K562 (cell line): ENCODE results near the gene ZNRF3. TPM values are rescaled to one million over a fixed set of nuclear protein-coding genes. Genes with fewer than 3 reads are reported as not detected.

Experiments used
- ATAC-seq: fragments of 200-7000 bp; cut with Tn5 transposase; 3 replicates; pipeline ENCODE4 v1.9.1; 2020; ENCODE audit warnings: moderate library complexity
- BruUV-seq: library from RNA; stranded (reverse); fragments of 400-500 nt; replicated peaks from 2 replicates; lab custom pipeline; 2021; lab: Mats Ljungman, UMichigan
- CTCF ChIA-PET: fragments of 300-600 bp; formaldehyde crosslinking; extraction: SDS; loops from one replicate; lab custom pipeline; 2021; ENCODE audit warnings: low intra/inter-chr PET ratio; lab: Yijun Ruan, JAX
- POLR2A ChIA-PET: fragments of 300-600, 350-650 bp; sonication (Branson Sonifier 250); formaldehyde crosslinking; extraction: SDS; loops from one replicate; lab custom pipeline; 2021; ENCODE audit warnings: antibody characterized with exemption, inconsistent platforms; lab: Yijun Ruan, JAX
- DNase-seq, 4 experiments: peaks; one replicate each; pipeline versions ENCODE4 v3.0.0 to v3.0.0-alpha.2; 2011 to 2018; ENCODE audit warnings: low spot score in 3 of 4, mixed read lengths in 3 of 4; ENCODE audit errors: extremely low read depth in 1 of 4
- FAIRE-seq: peaks from 2 replicates; lab custom pipeline; 2011; peaks lifted over from hg19 to GRCh38; lab: Jason Lieb, UNC
- H2AFZ ChIP-seq: 2 replicates; pipeline ENCODE4 v1.6.0; 2011; ENCODE audit warnings: low read depth, low read length, control low read depth, inconsistent platforms
- H3K27ac ChIP-seq: fragments of 200-600 bp; 3 replicates; pipeline ENCODE4 v1.8.0; 2011; ENCODE audit warnings: low read depth, mild to moderate bottlenecking, control low read depth, inconsistent platforms, low read length, moderate library complexity, mixed read lengths; ENCODE audit errors: extremely low read depth
- H3K27me3 ChIP-seq, 2 experiments: fragments of 300-600 bp in 1 of 2; 2 replicates in 1 of 2; 3 replicates in 1 of 2; pipeline versions ENCODE4 v1.6.0 to v1.8.0; 2011; ENCODE audit warnings: inconsistent platforms in 2 of 2, low read length in 2 of 2, mild to moderate bottlenecking in 1 of 2, mixed read lengths in 1 of 2, moderate library complexity in 1 of 2; ENCODE audit not compliant: control insufficient read depth in 2 of 2, insufficient read depth in 2 of 2
- H3K36me3 ChIP-seq: fragments of 300-600 bp; 3 replicates; pipeline ENCODE4 v1.8.0; 2011; ENCODE audit warnings: mild to moderate bottlenecking, low read length, inconsistent platforms; ENCODE audit not compliant: control insufficient read depth, insufficient read depth
- H3K4me1 ChIP-seq, 2 experiments: fragments of 200-600 bp in 1 of 2; replicated peaks in 1 of 2; 2 replicates in 1 of 2; 3 replicates in 1 of 2; pipeline versions ENCODE4 v1.5.1 to v1.8.0; 2011; ENCODE audit warnings: inconsistent platforms in 2 of 2, low read length in 2 of 2, mild to moderate bottlenecking in 1 of 2, mixed read lengths in 1 of 2, moderate library complexity in 1 of 2; ENCODE audit not compliant: control insufficient read depth in 2 of 2, insufficient read depth in 2 of 2
- H3K4me2 ChIP-seq: 2 replicates; pipeline ENCODE4 v1.6.1; 2011; ENCODE audit warnings: low read length, control low read depth, inconsistent platforms, mixed read lengths; ENCODE audit not compliant: insufficient read depth
- H3K4me3 ChIP-seq: fragments of 200-600 bp; sonication (generic), shearing (Covaris generic); 2 replicates; pipeline ENCODE4 v1.5.1; 2016; ENCODE audit warnings: control low read depth, inconsistent platforms
- H3K79me2 ChIP-seq: fragments of 200-600 bp; 3 replicates; pipeline ENCODE4 v1.8.0; 2011; ENCODE audit warnings: low read length, inconsistent platforms; ENCODE audit not compliant: control insufficient read depth, insufficient read depth
- H3K9ac ChIP-seq, 2 experiments: 2 replicates each; pipeline versions ENCODE4 v1.6.0 to v1.6.1; 2011; ENCODE audit warnings: low read depth in 2 of 2, low read length in 2 of 2, control low read depth in 1 of 2, inconsistent platforms in 1 of 2, mild to moderate bottlenecking in 1 of 2, mixed read lengths in 1 of 2; ENCODE audit not compliant: insufficient read depth in 1 of 2
- H3K9me1 ChIP-seq: one replicate; pipeline ENCODE4 v1.6.0; 2011; ENCODE audit warnings: inconsistent platforms, mild to moderate bottlenecking, low read length, moderate library complexity; ENCODE audit not compliant: control insufficient read depth, insufficient read depth
- H3K9me3 ChIP-seq: replicated peaks from 2 replicates; pipeline ENCODE4 v1.5.1; 2011; ENCODE audit warnings: low read depth, low read length, inconsistent platforms; ENCODE audit not compliant: control insufficient read depth, insufficient read depth
- H4K20me1 ChIP-seq: replicated peaks from 2 replicates; pipeline ENCODE4 v1.6.1; 2011; ENCODE audit warnings: low read length, inconsistent platforms, mixed read lengths; ENCODE audit not compliant: control insufficient read depth, insufficient read depth
- CCAR2 ChIP-seq: fragments of 200-400 bp; formaldehyde crosslinking; IDR thresholded peaks from 2 replicates; pipeline ENCODE4 v1.6.1; 2017; ENCODE audit warnings: mild to moderate bottlenecking, low read depth, low read length
- KAT7 ChIP-seq: sonication (generic); formaldehyde crosslinking; IDR thresholded peaks from 2 replicates; pipeline ENCODE4 v1.8.0; 2022; ENCODE audit warnings: missing genetic modification reagents, mild to moderate bottlenecking, borderline replicate concordance
- TGIF2 ChIP-seq: sonication (generic); formaldehyde crosslinking; IDR thresholded peaks from 2 replicates; pipeline ENCODE4 v1.8.1; 2022; ENCODE audit warnings: mild to moderate bottlenecking, missing genetic modification reagents, moderate library complexity
- ZNF436 ChIP-seq: fragments of 250-450, 450-650 bp; sonication (Bioruptor Pico); formaldehyde crosslinking; IDR thresholded peaks from 2 replicates; pipeline ENCODE4 v1.7.0; 2020; ENCODE audit warnings: mild to moderate bottlenecking
- WGBS: fragments of 100-300 bp; shearing (Covaris generic); methylation state at CpG from one replicate; pipeline ENCODE4 v1.1.6; 2016; ENCODE audit warnings: low coverage, mixed read lengths; ENCODE audit not compliant: insufficient coverage; ENCODE audit errors: missing lambda C conversion rate; 5-methylcytosine and 5-hydroxymethylcytosine counted together
- in situ Hi-C: fragments of 300-500 bp; cut with MboI; formaldehyde crosslinking; loops from 4 replicates; pipeline ENCODE4 v1.15.0; 2018; ENCODE audit warnings: inconsistent platforms, mixed read lengths
- intact Hi-C: fragments of 100-400 bp; cut with micrococcal nuclease; formaldehyde crosslinking; loops from 2 replicates; pipeline ENCODE4 v1.14.2; 2022
- polyA plus RNA-seq, 8 experiments: library from polyadenylated mRNA; depleted of rRNA in 4 of 8; stranded (reverse) in 5 of 8; unstranded in 3 of 8; fragments of >200 nt; fragmentation: Nextera tagmentation in 2 of 8; fragmentation: Illumina TruSeq in 1 of 8; extraction: Ambion mirVana in 2 of 8; extraction: Trizol in 1 of 8; gene quantifications; 2 replicates each; pipeline versions ENCODE4 v1.2.1 to v1.2.3, GENCODE V29; 2011 to 2014; ENCODE audit warnings: inconsistent platforms in 1 of 8, missing spikeins in 1 of 8
- total RNA-seq, 7 experiments: library from RNA; depleted of rRNA in 6 of 7; stranded (reverse); fragments of >200 nt in 6 of 7; fragmentation: Illumina TruSeq in 2 of 7; extraction: Trizol in 2 of 7; gene quantifications; 2 replicates each; pipeline versions ENCODE4 v1.2.1 to v1.2.3, GENCODE V29; 2011 to 2021; ENCODE audit warnings: low replicate concordance in 1 of 7

Gene ZNRF3
- total and polyA plus RNA-seq, 9 of the 15 experiments (the other 6 are each of a cell fraction or from before 2014, with no cell fraction given) = 0.41 to 5.9 (median 1.7) TPM

DNA sequence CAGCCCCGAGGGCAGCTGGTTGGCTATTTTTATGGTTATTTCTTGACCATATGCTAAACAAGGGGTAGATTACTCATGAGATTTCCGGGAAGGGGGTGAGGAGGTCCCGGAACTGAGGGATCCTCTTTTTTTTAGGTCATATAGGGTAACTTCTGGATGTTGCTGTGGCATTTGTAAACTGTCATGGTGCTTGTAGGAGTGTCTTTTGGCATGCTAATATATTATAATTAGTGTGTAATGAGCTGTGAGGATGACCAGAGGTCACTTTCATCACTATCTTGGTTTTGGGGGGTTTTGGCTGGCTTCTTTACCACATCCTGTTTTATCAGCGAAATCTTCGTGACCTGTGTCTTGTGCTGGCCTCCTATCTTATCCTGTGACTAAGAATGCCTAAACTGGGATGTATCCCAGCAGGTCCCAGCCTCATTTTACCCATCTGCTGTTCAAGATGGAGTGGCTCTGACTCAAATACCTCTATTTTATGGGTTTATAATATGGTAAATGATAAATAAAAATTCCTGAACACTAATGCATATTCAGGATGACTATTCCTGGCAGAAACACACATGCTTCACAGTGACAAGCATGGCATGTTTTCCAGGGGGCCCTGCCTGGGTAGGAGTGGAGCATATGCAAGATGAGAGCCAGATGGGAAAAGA, 200.7 kb downstream of the ZNRF3 start (continued):
- TF ChIP-seq CCAR2 (no peak), ZNF436 (CRISPR knock-in tag) (no peak), KAT7 (CRISPR knock-in tag) (no peak)
- TF ChIP-seq, all 486 proteins: peak for 55

DNA sequence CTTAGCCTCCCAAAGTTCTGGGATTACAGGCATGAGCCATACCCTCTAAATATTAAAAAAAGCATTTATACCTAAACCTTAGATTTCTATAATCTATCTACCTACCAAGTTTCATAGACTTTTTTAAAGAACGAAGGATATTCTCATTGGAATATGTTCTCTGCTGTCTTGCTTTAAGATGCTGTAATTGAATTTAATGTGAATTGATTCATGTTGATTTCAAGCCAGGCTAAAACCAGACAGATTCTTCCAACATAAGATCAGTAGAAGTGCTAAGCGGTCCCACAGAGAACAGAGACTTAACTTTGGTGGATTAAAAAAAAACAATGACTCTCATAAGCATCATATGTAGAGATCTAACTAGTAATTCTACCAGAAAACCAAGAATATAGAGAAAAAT, 203.6 kb downstream of the ZNRF3 start:
- no peak for TF ChIP-seq TGIF2
- H3K27me3 ChIP-seq = no peaks in the 10 kb centered on the region
- peaks cover 0 to 31% of the 10 kb centered on the region in 2 experiments; a peak in 4 of 5 replicates for H3K4me1 ChIP-seq
- FAIRE-seq = no peak
- no peak overlapping the region for H3K4me3 ChIP-seq
- no TSS peak for BruUV-seq
- H3K9ac ChIP-seq = no peak overlapping the region
- in situ Hi-C loops = no loop called here
- H2AFZ ChIP-seq = no peak overlapping the region
- POLR2A ChIA-PET = no interaction called here
- WGBS = 75% methylated on average over 2 of the region's 2 CpGs
- CTCF ChIA-PET = no interaction called here
- H3K36me3 ChIP-seq = no peaks in the 10 kb centered on the region
- H4K20me1 ChIP-seq = no peaks in the 10 kb centered on the region
- no peak overlapping the region for H3K4me2 ChIP-seq
- DNase-seq = no peak
- no peak overlapping the region for H3K27ac ChIP-seq
- intact Hi-C loops = no loop called here
- no peaks in the 10 kb centered on the region for H3K9me3 ChIP-seq
- no peaks in the 10 kb centered on the region for H3K9me1 ChIP-seq
- H3K79me2 ChIP-seq = no peaks in the 10 kb centered on the region; the same call in 2 of the 3 replicates
- ATAC-seq = no peak
